ENCODE measurements around the gene AMN1. TPM values are rescaled to one million over a fixed set of nuclear protein-coding genes. Genes with fewer than 3 reads are reported as not detected.

AMN1 gene
- total and polyA plus RNA-seq, 2 of the 4 experiments (the other 2 are of a cell fraction), result 3.4 to 5.2 TPM

DNA sequence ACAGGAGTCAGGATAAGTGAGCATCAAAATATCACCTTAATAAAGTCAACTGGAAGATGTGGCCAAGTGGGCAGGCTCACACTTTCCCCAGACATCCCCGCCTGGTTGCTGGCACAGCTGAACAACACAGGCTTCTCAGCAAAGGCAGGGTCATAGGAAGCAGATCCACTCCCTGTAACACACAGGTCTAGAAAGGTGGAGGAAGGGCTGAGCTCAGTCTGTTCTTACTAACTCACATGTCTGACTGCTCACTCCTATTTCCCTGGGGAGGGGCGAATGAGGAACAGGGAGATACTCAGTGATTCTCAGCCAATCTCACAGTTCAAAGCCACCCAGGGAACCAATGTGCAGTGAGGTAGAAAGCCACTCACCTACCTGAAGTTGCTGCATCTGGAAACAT lies 45.0 kb upstream of the AMN1 start (continued):
- no peak for TF ChIP-seq CTCF (conservative IDR thresholded peaks at IDR 0.05; ENCODE audit: low read depth, low read length)
- TF ChIP-seq RCOR1 (IDR thresholded peaks at IDR 0.05; ENCODE audit: insufficient replicate concordance, low read length), result no peak
- TF ChIP-seq MAZ (IDR thresholded peaks at IDR 0.05; ENCODE audit: borderline replicate concordance, low read depth, low read length), result no peak

DNA sequence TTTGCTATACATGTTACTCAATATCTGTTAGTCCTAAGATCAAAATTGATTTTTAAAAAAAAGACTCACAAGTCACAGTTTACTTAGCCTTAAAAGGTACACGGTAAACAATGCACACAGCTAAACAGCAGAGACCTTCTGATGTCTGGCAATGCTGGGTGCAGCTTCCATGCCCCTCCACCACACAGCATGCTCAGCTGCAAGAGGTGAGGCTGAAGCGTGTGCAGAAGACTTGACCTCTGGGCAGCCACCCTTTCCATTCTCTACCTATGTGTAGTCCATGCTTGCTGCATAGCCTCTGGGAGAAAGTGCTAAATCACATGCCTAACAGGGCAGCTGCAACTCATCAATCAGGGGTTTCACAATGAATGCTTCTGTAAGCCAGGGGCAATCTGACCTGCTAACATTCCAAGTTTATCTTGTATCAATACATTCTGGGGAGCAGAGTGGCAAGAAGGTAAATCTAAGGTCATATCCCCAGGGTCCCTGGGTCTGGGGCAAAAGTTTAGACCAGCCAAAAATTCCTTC lies 44.5 kb upstream of the AMN1 start:
- Histone ChIP-seq H4K8ac (ENCODE audit: low read depth in 2 of 2, low read length in 2 of 2) (no peak overlapping the region), H3K18ac (ENCODE audit: low read depth, low read length) (no peak overlapping the region), H3K23ac (ENCODE audit: low read depth, low read length) (no peak overlapping the region), H2AK9ac (replicated peaks; ENCODE audit: low read depth, low read length, poor library complexity) (no peak overlapping the region), H2AFZ (replicated peaks; ENCODE audit: low read length, poor library complexity) (no peak overlapping the region), H2BK5ac (ENCODE audit: low read depth, low read length, poor library complexity, severe bottlenecking) (no peak overlapping the region), H3K9me1 (ENCODE audit: insufficient read depth, low read length) (no peaks in the 10 kb centered on the region), H3K4me1 (ENCODE audit: control insufficient read depth, insufficient read depth, low read length) (peaks cover 2% of the 10 kb centered on the region; the same call in 1 of the 2 replicates), H3K79me1 (ENCODE audit: low read depth in 1 of 2, low read length in 2 of 2) (no peaks in the 10 kb centered on the region), H4K91ac (ENCODE audit: insufficient read depth, low read depth, low read length) (no peak overlapping the region), H3K9me3 (ENCODE audit: control insufficient read depth, insufficient read depth, low read length) (no peaks in the 10 kb centered on the region), H3K36me3 (ENCODE audit: control insufficient read depth, insufficient read depth, low read length) (no peaks in the 10 kb centered on the region), H3K9ac (ENCODE audit: low read depth, low read length) (no peak overlapping the region), H3K27ac (ENCODE audit: insufficient read depth, low read length) (no peak overlapping the region), H3K14ac (replicated peaks; ENCODE audit: low read depth, low read length) (no peak overlapping the region), H3K4me3 (ENCODE audit: insufficient read depth, low read depth, low read length) (no peak overlapping the region), H3K56ac (ENCODE audit: extremely low read depth, insufficient read depth, low read length) (no peak overlapping the region), H3K4me2 (ENCODE audit: low read depth, low read length) (no peak overlapping the region), H4K5ac (ENCODE audit: low read depth, low read length) (no peak overlapping the region), H4K20me1 (ENCODE audit: insufficient read depth, low read length) (no peaks in the 10 kb centered on the region), H3K4ac (ENCODE audit: low read depth, low read length) (no peak overlapping the region), H2AK5ac (ENCODE audit: low read depth, low read length) (no peak overlapping the region), H2BK120ac (ENCODE audit: low read depth, low read length) (no peak overlapping the region), H2BK15ac (ENCODE audit: low read depth, low read length) (no peak overlapping the region), H3K27me3 (ENCODE audit: control insufficient read depth, insufficient read depth, low read length) (peaks cover 11% of the 10 kb centered on the region; the same call in 1 of the 2 replicates), H2BK20ac (ENCODE audit: low read depth, low read length) (no peak overlapping the region)
- WGBS, 2 experiments (ENCODE audit: extremely low coverage in 2 of 2, insufficient read length in 1 of 2), result no CpG with 5 or more reads among the region's 2 CpGs
- in situ Hi-C loops (cut with MboI; ENCODE audit: low sequenced_read_pairs) (no loop called here), intact Hi-C loops (cut with micrococcal nuclease) (no loop called here), dilution Hi-C loops (cut with HindIII; ENCODE audit: low sequenced_read_pairs, unreplicated experiment) (no loop called here)
- ATAC-seq (ENCODE audit: low read depth) (no peak), DNase-seq (no peak)
- ChIA-PET CTCF (no interaction called here), POLR2A (ENCODE audit: unreplicated experiment) (no interaction called here)
- BruUV-seq (replicated peaks), result no TSS peak
- no peak for TF ChIP-seq MAZ (IDR thresholded peaks at IDR 0.05; ENCODE audit: borderline replicate concordance, low read depth, low read length)
- TF ChIP-seq CTCF (conservative IDR thresholded peaks at IDR 0.05; ENCODE audit: low read depth, low read length), result no peak
- no peak for TF ChIP-seq MXI1 (IDR thresholded peaks at IDR 0.05; ENCODE audit: borderline replicate concordance, low read depth, low read length)
- TF ChIP-seq, protein P1, sequence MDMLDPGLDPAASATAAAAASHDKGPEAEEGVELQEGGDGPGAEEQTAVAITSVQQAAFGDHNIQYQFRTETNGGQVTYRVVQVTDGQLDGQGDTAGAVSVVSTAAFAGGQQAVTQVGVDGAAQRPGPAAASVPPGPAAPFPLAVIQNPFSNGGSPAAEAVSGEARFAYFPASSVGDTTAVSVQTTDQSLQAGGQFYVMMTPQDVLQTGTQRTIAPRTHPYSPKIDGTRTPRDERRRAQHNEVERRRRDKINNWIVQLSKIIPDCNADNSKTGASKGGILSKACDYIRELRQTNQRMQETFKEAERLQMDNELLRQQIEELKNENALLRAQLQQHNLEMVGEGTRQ (IDR thresholded peaks at IDR 0.05; ENCODE audit: low read depth, low read length), result no peak
- TF ChIP-seq BHLHE40 (IDR thresholded peaks at IDR 0.05; ENCODE audit: low read depth, low read length), result no peak
- no peak for TF ChIP-seq NFE2L2 (IDR thresholded peaks at IDR 0.05; ENCODE audit: low read depth, low read length)
- TF ChIP-seq RCOR1 (IDR thresholded peaks at IDR 0.05; ENCODE audit: insufficient replicate concordance, low read length), result no peak
- no peak for TF ChIP-seq CHD1 (IDR thresholded peaks at IDR 0.05; ENCODE audit: low read depth, low read length)
- TF ChIP-seq ELK1 (IDR thresholded peaks at IDR 0.05; ENCODE audit: borderline replicate concordance, low read depth, low read length), result no peak
